CD8-positive, alpha-beta memory T cell (primary cell): ENCODE data around the gene GAL3ST3. TPM values are rescaled to one million over a fixed set of nuclear protein-coding genes. Genes with fewer than 3 reads are reported as not detected.

Experiments used
- CTCF ChIA-PET: fragments of 350-600 bp; sonication (Branson Sonifier 250); formaldehyde crosslinking; loops from one replicate; lab custom pipeline; 2021; ENCODE audit warnings: antibody characterized with exemption; lab: Charles Lee
- POLR2A ChIA-PET: fragments of 350-600 bp; sonication (Branson Sonifier 250); formaldehyde crosslinking; loops from one replicate; lab custom pipeline; 2021; ENCODE audit warnings: antibody characterized with exemption; lab: Charles Lee
- DNase-seq, 5 donors: peaks; one replicate each; pipeline versions ENCODE4 v3.0.0 to v3.0.0-alpha.2; 2020 to 2022; ENCODE audit warnings: mixed read lengths in 1 of 5
- H3K27ac ChIP-seq: one replicate; pipeline ENCODE4 v1.7.0; 2013; ENCODE audit warnings: low read depth, mild to moderate bottlenecking, low read length, moderate library complexity
- H3K27me3 ChIP-seq: 2 replicates; pipeline ENCODE4 v1.7.0; 2013; ENCODE audit warnings: low read length, mild to moderate bottlenecking; ENCODE audit not compliant: insufficient read depth, poor library complexity, severe bottlenecking
- H3K36me3 ChIP-seq: 2 replicates; pipeline ENCODE4 v1.7.0; 2013; ENCODE audit warnings: mild to moderate bottlenecking, low read length, moderate library complexity; ENCODE audit not compliant: insufficient read depth
- H3K4me1 ChIP-seq: 2 replicates; pipeline ENCODE4 v1.7.0; 2013; ENCODE audit warnings: mild to moderate bottlenecking, low read length, moderate library complexity; ENCODE audit not compliant: insufficient read depth
- H3K4me3 ChIP-seq: 2 replicates; pipeline ENCODE4 v1.7.0; 2013; ENCODE audit warnings: mild to moderate bottlenecking, low read length
- H3K9me3 ChIP-seq: 2 replicates; pipeline ENCODE4 v1.7.0; 2013; ENCODE audit warnings: mild to moderate bottlenecking, low read length
- H3K27ac Mint-ChIP-seq, 8 donors: one replicate each; pipeline ENCODE4 v1.8.0; 2020 to 2021; ENCODE audit warnings: mixed read lengths in 8 of 8, mild to moderate bottlenecking in 6 of 8, inconsistent platforms in 3 of 8, moderate library complexity in 3 of 8
- H3K27me3 Mint-ChIP-seq, 2 donors: one replicate each; pipeline ENCODE4 v1.8.0; 2020 to 2021; ENCODE audit warnings: mixed read lengths in 2 of 2, mild to moderate bottlenecking in 1 of 2, moderate library complexity in 1 of 2
- H3K36me3 Mint-ChIP-seq, 3 donors: one replicate each; pipeline ENCODE4 v1.8.0; 2020 to 2021; ENCODE audit warnings: mixed read lengths in 3 of 3, inconsistent platforms in 1 of 3, mild to moderate bottlenecking in 1 of 3
- H3K4me1 Mint-ChIP-seq, 3 donors: one replicate each; pipeline ENCODE4 v1.8.0; 2020 to 2021; ENCODE audit warnings: mixed read lengths in 3 of 3, inconsistent platforms in 1 of 3, mild to moderate bottlenecking in 1 of 3
- H3K4me3 Mint-ChIP-seq, 7 donors: one replicate each; pipeline ENCODE4 v1.8.0; 2020 to 2021; ENCODE audit warnings: mixed read lengths in 7 of 7, mild to moderate bottlenecking in 6 of 7, moderate library complexity in 4 of 7, inconsistent platforms in 2 of 7
- H3K9me3 Mint-ChIP-seq, 5 donors: one replicate each; pipeline ENCODE4 v1.8.0; 2020 to 2022; ENCODE audit warnings: mixed read lengths in 5 of 5, mild to moderate bottlenecking in 3 of 5, moderate library complexity in 2 of 5, inconsistent platforms in 1 of 5
- polyA plus RNA-seq: library from polyadenylated mRNA; unstranded; fragments of 300-500 nt; fragmentation: Illumina TruSeq; gene quantifications from one replicate; pipeline ENCODE4 v1.2.3, GENCODE V29; 2021
- total RNA-seq, 2 experiments: library from RNA; stranded (reverse); gene quantifications; one replicate each; pipeline ENCODE4 v1.2.3, GENCODE V29; 2021

GAL3ST3 gene
- total and polyA plus RNA-seq, 3 experiments from 2014 or later: not detected

DNA sequence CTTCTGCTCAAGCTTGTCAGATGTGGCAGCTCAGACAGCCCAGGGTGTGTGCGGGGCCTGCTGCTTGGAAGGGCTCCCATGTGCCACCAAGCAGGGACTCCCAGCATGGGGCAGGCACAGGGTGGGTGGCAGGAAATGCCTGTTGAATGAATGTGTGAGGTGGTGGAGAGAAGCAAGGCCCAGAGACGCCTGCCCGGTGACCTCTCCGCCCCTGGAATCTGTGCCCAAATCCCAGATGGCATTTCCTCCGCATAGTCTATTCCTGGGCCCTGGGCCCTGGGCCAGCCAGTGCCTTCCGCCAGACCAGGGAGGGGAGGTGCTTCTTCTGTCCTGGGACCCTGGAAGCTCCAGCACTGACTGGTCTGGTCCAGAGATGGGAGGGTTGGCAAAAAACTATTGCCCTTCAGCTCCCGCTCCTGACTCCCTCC lies 33.5 kb downstream of the GAL3ST3 start:
- H3K4me3 Mint-ChIP-seq: no peak overlapping the region

DNA sequence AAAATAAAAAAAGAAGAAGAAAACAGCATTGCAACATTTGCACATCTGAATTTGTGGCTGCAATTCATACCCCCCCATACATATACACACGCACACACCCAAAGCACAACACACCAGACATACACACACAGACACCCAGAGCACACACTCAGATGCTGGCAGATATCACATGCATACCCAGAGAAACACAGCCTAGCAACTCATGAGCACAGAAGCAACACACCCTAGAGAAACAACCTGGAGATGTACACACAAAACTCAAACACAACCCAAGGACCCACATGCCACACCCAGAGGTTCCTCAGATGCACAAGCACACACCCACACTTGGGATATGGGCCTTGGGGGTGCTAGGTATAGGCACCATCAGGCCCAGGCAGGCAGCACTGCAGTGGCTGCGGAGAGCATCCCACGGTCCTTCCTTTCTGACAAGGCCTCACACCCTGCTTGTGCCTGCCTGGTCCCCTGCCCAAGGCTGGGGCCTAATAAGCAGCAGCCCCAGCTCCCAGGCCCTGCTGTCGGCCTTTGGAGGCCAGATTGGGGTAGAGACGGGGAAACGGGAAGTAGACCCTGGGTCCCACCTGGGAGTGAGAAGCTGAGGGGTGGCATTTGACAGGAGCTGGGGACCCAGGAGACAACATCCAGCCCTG lies 34.0 kb downstream of the GAL3ST3 start:
- Mint-ChIP-seq H3K27me3 (peaks cover 16 to 28% of the 10 kb centered on the region in 2 donors), H3K27ac (peak overlapping the region in 1 of 8 donors; percentile 38), H3K9me3 (no peaks in the 10 kb centered on the region), H3K36me3 (no peaks in the 10 kb centered on the region), H3K4me3 (no peak overlapping the region), H3K4me1 (no peaks in the 10 kb centered on the region)
- Histone ChIP-seq H3K27me3 (peaks cover 16% of the 10 kb centered on the region), H3K4me1 (no peaks in the 10 kb centered on the region), H3K9me3 (no peaks in the 10 kb centered on the region), H3K36me3 (no peaks in the 10 kb centered on the region), H3K4me3 (no peak overlapping the region), H3K27ac (no peak overlapping the region)
- ChIA-PET CTCF (interaction anchor here (5.6 kb wide), 1 partner anchor 8 kb away, joined by 22 read pairs; no protein-coding TSS in a partner anchor), POLR2A (no interaction called here)
- DNase-seq: no peak

More for the DNA sequence above, 33.5 kb downstream of the GAL3ST3 start:
- no peaks in the 10 kb centered on the region for H3K4me1 Mint-ChIP-seq
- H3K27ac Mint-ChIP-seq: no peak overlapping the region
- DNase-seq: no peak
- Histone ChIP-seq H3K27me3 (peaks cover 16% of the 10 kb centered on the region), H3K9me3 (no peaks in the 10 kb centered on the region), H3K27ac (no peak overlapping the region), H3K36me3 (no peaks in the 10 kb centered on the region), H3K4me3 (no peak overlapping the region), H3K4me1 (no peaks in the 10 kb centered on the region)
- ChIA-PET CTCF (no interaction called here), POLR2A (no interaction called here)
- no peaks in the 10 kb centered on the region for H3K9me3 Mint-ChIP-seq
- no peaks in the 10 kb centered on the region for H3K36me3 Mint-ChIP-seq
- peaks cover 14 to 24% of the 10 kb centered on the region in 2 donors for H3K27me3 Mint-ChIP-seq

DNA sequence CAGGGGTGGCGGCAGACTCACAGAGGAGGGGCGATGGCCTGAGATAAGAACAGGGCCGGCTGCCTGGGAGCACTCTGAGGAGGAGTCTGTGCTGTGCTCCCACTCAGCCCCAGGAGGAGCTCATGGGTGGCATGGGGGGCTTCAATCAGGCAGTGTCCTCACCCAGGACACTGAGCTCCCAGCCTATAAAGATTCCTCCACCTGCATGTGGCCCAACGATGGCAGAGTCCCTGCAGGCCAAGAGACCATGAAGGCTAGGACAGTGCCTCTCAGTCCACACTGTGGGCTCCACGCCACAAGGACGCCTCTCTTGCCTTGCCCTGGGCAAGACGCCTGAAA lies 35.2 kb downstream of the GAL3ST3 start:
- CTCF ChIA-PET: interaction anchor here (1.2 to 5.6 kb wide), 2 partner anchors 9 to 11 kb away, joined by 4 to 22 read pairs; no protein-coding TSS in a partner anchor
- POLR2A ChIA-PET: no interaction called here
- H3K4me3 Mint-ChIP-seq: no peak overlapping the region
- Histone ChIP-seq H3K36me3 (no peaks in the 10 kb centered on the region), H3K27me3 (peaks cover 16% of the 10 kb centered on the region), H3K9me3 (no peaks in the 10 kb centered on the region), H3K4me1 (no peaks in the 10 kb centered on the region), H3K4me3 (no peak overlapping the region), H3K27ac (no peak overlapping the region)
- DNase-seq: no peak
- H3K4me1 Mint-ChIP-seq: no peaks in the 10 kb centered on the region
- H3K27me3 Mint-ChIP-seq: peaks cover 16 to 28% of the 10 kb centered on the region in 2 donors
- H3K36me3 Mint-ChIP-seq: no peaks in the 10 kb centered on the region
- H3K9me3 Mint-ChIP-seq: no peaks in the 10 kb centered on the region
- no peak overlapping the region for H3K27ac Mint-ChIP-seq

DNA sequence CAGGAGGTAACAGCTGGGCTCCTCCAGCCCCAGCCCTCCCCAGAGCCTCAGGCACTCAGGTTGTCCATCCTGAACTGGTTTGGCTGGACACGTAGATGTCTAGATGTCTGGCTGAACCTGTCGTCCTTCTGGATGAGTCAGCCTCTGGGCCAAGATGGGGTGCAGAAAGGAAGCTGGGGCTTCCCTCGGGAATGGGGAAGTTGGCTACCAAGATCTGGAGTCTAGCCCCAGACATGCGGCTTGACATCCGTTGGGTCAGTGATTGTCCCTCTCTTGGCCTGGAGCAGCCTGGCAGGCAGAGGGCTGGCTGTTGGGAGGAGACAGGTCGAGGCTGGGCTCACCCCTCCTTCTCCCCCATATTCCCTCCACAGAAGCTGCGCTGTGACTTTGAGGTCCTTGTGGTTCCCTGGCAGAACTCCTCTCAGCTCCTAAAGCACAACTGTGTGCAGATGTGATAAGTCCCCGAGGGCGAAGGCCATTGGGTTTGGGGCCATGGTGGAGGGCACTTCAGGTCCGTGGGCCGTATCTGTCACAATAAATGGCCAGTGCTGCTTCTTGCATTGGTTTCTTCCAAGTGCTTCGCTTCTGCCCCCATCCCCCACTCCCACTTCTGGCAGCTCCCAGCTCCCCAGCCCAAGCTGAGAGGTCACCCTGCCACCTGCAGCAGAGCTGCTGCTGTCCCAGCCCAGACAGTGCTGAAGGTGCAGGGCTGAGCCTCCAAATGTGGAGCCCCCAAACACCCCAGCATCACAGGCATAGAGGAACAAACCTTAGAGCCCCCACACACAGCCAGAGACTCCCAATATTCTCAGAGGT lies 35.8 kb downstream of the GAL3ST3 start:
- no peaks in the 10 kb centered on the region for H3K9me3 Mint-ChIP-seq
- no peak for DNase-seq
- H3K36me3 ChIP-seq: no peaks in the 10 kb centered on the region
- ChIA-PET CTCF (interaction anchor here (1.2 to 5.6 kb wide), 2 partner anchors 9 to 10 kb away, joined by 4 to 22 read pairs; no protein-coding TSS in a partner anchor), POLR2A (no interaction called here)
- no peak overlapping the region for H3K27ac Mint-ChIP-seq
- no peaks in the 10 kb centered on the region for H3K9me3 ChIP-seq
- H3K4me1 ChIP-seq: no peaks in the 10 kb centered on the region
- H3K4me3 ChIP-seq: no peak overlapping the region
- peaks cover 16 to 28% of the 10 kb centered on the region in 2 donors for H3K27me3 Mint-ChIP-seq
- H3K4me1 Mint-ChIP-seq: no peaks in the 10 kb centered on the region
- H3K36me3 Mint-ChIP-seq: no peaks in the 10 kb centered on the region
- peak overlapping the region; percentile 31 for H3K27ac ChIP-seq
- H3K4me3 Mint-ChIP-seq: no peak overlapping the region
- peaks cover 16% of the 10 kb centered on the region for H3K27me3 ChIP-seq

DNA sequence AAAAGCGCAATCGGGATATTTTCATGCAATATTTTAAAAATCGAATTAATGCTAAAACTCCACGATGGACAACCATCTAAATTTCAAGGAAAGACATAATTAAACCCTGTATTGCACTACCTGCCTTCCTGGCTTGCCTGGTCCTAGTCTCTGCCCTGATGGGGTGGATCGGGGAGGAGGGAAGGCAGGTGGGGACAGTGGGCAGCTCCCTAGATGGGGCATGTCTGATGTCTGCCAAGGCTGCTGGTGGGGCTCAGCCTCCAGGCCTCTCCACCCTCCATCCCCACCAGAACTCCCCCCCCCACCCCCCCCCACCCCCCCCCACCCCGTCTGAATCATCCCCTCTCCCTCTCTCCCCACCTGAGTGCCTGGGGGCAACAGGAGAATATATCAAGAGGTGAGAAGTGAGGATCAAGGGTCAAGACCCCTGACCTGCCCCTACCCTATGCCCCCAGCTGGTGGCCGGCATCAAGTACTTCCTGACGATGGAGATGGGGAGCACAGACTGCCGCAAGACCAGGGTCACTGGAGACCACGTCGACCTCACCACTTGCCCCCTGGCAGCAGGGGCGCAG lies 36.5 kb downstream of the GAL3ST3 start:
- peaks cover 16 to 28% of the 10 kb centered on the region in 2 donors for H3K27me3 Mint-ChIP-seq

DNA sequence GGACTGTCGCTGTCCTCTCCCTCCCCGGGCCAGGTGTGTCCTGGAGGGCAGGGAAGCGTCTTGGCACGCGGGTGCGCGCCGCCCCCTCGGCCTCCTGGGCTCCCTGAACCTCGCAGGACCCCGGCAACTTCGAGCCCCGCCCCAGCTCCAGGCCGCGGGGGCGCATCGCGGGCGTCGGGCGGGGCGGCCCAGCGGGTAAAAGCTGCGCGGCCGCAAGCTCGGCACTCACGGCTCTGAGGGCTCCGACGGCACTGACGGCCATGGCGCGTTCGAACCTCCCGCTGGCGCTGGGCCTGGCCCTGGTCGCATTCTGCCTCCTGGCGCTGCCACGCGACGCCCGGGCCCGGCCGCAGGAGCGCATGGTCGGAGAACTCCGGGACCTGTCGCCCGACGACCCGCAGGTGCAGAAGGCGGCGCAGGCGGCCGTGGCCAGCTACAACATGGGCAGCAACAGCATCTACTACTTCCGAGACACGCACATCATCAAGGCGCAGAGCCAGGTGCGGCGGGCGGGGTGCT lies 37.1 kb downstream of the GAL3ST3 start, which contains the start of gene CST6:
Gene CST6, plus strand, starts transcription at position 224 of the 519 bp plus-strand sequence. Its CDS starts 37 bp downstream, at position 261.
- H3K9me3 Mint-ChIP-seq: no peaks in the 10 kb centered on the region
- no peak within 1 kb of the TSS for H3K27ac ChIP-seq
- peaks cover 16 to 28% of the 10 kb centered on the region in 2 donors for H3K27me3 Mint-ChIP-seq
- no peak within 1 kb of the TSS for H3K4me3 Mint-ChIP-seq
- DNase-seq: peak in 1 of 5 donors; percentile 6
- H3K4me1 Mint-ChIP-seq: no peaks in the 10 kb centered on the region
- H3K27me3 ChIP-seq: peaks cover 16% of the 10 kb centered on the region
- H3K4me1 ChIP-seq: no peaks in the 10 kb centered on the region
- POLR2A ChIA-PET: no interaction called here
- no peak within 1 kb of the TSS for H3K4me3 ChIP-seq
- H3K36me3 ChIP-seq: no peaks in the 10 kb centered on the region
- H3K27ac Mint-ChIP-seq: no peak within 1 kb of the TSS
- H3K9me3 ChIP-seq: no peaks in the 10 kb centered on the region
- CTCF ChIA-PET: interaction anchor here (0.5 to 5.6 kb wide), 2 partner anchors 11 to 20 kb away, joined by 3 to 22 read pairs; no protein-coding TSS in a partner anchor
- H3K36me3 Mint-ChIP-seq: no peaks in the 10 kb centered on the region

More for the DNA sequence above, 36.5 kb downstream of the GAL3ST3 start:
- Histone ChIP-seq H3K27me3 (peaks cover 16% of the 10 kb centered on the region), H3K36me3 (no peaks in the 10 kb centered on the region), H3K4me3 (no peak overlapping the region), H3K4me1 (no peaks in the 10 kb centered on the region), H3K9me3 (no peaks in the 10 kb centered on the region), H3K27ac (no peak overlapping the region)
- no peaks in the 10 kb centered on the region for H3K9me3 Mint-ChIP-seq
- H3K27ac Mint-ChIP-seq: no peak overlapping the region
- no peaks in the 10 kb centered on the region for H3K4me1 Mint-ChIP-seq
- no peak for DNase-seq
- ChIA-PET CTCF (interaction anchor here (1.2 to 5.6 kb wide), 2 partner anchors 9 to 10 kb away, joined by 4 to 22 read pairs; no protein-coding TSS in a partner anchor), POLR2A (no interaction called here)
- H3K36me3 Mint-ChIP-seq: no peaks in the 10 kb centered on the region
- H3K4me3 Mint-ChIP-seq: no peak overlapping the region

DNA sequence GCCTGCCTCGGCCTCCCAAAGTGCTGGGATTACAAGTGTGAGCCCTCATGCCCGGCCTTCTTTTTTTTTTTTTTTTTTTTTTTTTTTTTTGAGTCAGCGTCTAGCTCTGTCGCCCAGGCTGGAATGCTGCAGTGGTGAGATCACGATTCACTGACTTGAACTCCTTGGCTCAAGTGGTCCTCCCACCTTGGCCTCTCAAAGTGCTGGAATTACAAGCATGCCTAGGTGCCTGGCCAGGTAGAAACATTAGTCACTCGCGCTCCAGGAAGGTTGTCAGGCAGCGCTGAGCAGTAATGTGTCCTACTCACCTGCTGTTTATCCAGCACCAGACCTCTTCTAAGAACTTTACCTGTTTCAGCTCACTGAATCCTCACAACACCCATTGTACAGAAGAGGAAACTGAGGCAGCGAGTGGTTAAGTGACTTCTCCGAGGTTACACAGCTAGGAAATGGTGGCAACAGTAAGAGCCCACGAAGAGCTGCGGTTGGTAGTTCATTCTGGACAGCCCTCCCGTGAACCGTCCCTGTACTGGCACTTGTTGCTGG lies 37.6 kb downstream of the GAL3ST3 start:
- Histone ChIP-seq H3K36me3 (no peaks in the 10 kb centered on the region), H3K9me3 (no peaks in the 10 kb centered on the region), H3K4me3 (no peak overlapping the region), H3K4me1 (no peaks in the 10 kb centered on the region), H3K27me3 (peaks cover 16% of the 10 kb centered on the region), H3K27ac (no peak overlapping the region)
- Mint-ChIP-seq H3K4me3 (no peak overlapping the region), H3K27me3 (peaks cover 16 to 28% of the 10 kb centered on the region in 2 donors), H3K9me3 (no peaks in the 10 kb centered on the region), H3K27ac (no peak overlapping the region), H3K4me1 (no peaks in the 10 kb centered on the region), H3K36me3 (no peaks in the 10 kb centered on the region)
- ChIA-PET POLR2A (no interaction called here), CTCF (interaction anchor here (0.5 to 5.6 kb wide), 2 partner anchors 11 to 20 kb away, joined by 3 to 22 read pairs; no protein-coding TSS in a partner anchor)
- DNase-seq: no peak
